ENCODE data around the gene SLC41A1. TPM values are rescaled to one million over a fixed set of nuclear protein-coding genes. Genes with fewer than 3 reads are reported as not detected.

The SLC41A1 gene
- total and polyA plus RNA-seq, 4 donors, result 28.2 to 131 (median 68.1) TPM

DNA sequence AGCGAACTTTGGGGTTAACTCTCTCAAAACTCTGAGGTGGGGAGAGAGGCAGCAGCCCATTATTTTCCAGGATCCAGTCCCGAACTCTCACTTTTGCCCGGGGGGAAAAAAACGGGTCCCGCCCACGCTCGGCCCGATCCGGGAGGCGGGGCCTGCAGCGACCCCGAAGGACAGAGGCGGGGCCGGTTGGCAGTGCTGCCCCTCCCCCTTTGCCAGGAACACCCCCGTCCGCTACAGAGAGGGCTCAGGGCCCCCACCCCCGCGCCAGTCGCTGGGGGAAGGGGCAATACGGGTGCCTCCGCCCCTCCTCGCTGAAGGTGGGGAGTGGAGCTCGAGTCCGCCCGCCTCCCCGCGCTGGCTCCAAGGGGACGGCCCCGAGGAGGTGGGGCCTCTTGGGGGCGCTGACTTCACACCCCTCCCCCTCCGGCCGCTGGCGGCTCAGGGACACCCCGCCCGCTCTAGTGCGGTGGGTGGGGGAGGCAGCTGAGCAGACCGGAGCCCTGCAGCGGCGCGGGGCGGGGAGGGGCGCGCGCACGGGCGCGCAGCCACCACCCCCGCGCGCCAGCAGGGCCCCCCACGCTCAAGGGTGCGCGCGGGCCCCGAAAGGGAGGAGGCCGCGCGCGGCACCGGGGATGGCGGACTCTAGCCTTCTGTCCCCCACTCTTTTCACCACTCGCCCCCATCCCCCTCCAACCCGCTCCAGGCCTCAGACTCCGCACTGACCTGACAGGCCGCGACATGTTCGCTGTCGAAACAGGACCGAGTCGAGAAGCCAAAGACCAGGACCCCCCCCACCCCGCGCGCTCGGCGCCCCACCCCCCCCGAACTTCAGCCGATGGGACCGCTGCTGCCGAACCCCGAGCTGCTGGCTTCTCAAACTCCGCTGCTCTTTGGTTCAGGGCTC, 63.5 kb downstream of the SLC41A1 start:
- H3K4me1 ChIP-seq (ENCODE audit: control insufficient read depth, insufficient read depth, low read length), result no peaks in the 10 kb centered on the region
- H3K27ac ChIP-seq (ENCODE audit: low read depth, low read length), result peak overlapping the region; percentile 99
- 0% methylated on average over 65 of the region's 81 CpGs for WGBS (ENCODE audit: insufficient coverage)
- DNase-seq (ENCODE audit: low read depth in 4 of 6, low spot score in 6 of 6), result peak; percentile 68 to 95 (median 74)
- peak overlapping the region; percentile 92 for H3K4me3 ChIP-seq (ENCODE audit: low read depth, low read length)
- no peaks in the 10 kb centered on the region for H3K36me3 ChIP-seq (ENCODE audit: control insufficient read depth, insufficient read depth, low read length)
- no peaks in the 10 kb centered on the region for H3K9me3 ChIP-seq (ENCODE audit: control insufficient read depth, insufficient read depth, low read length)
- no peaks in the 10 kb centered on the region for H3K27me3 ChIP-seq (ENCODE audit: control insufficient read depth, insufficient read depth, low read length)

DNA sequence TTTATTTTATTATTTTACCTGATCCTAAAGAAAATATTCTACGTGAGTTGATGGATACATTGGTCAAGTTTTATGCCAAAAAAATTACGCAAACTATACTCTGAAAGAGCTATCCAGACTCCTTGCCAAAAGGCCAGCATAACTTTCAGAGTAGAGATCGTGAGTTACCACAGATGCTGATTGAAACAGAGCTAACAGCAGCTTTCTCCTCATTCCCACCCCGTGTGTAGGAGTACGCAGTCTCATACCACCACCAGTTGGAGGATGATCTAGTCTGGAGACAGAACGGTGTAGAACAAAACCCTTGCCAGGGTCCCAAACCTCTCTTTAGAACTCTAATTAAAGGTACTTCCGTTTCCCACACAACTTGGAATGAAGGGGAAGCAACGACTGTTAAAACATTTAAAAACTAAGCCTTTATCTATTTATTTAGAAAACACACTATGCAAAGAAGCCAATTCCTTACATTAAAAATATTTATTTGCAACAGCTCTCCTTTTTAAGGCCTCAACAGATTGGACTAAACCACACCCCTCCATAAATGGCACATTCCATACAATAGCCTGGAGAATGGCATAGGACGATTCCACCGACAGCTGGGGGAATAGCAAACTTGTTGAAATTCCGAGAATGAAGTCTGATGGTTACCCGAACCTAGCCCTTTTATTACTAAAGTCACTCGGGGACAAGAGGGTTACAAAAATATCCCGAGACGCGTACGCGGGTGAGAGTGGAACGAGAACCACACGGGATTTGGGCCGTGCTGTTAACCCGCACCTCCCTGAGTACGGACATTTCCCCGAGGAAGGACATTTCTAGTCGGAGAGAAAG, 64.4 kb downstream of the SLC41A1 start:
- Histone ChIP-seq H3K27ac (ENCODE audit: low read depth, low read length) (peak overlapping the region; percentile 99), H3K4me3 (ENCODE audit: low read depth, low read length) (peak overlapping the region; percentile 92), H3K9me3 (ENCODE audit: control insufficient read depth, insufficient read depth, low read length) (no peaks in the 10 kb centered on the region), H3K4me1 (ENCODE audit: control insufficient read depth, insufficient read depth, low read length) (no peaks in the 10 kb centered on the region), H3K27me3 (ENCODE audit: control insufficient read depth, insufficient read depth, low read length) (no peaks in the 10 kb centered on the region), H3K36me3 (ENCODE audit: control insufficient read depth, insufficient read depth, low read length) (no peaks in the 10 kb centered on the region)
- 0% methylated on average over 13 of the region's 25 CpGs for WGBS (ENCODE audit: insufficient coverage)
- peak in 5 of 6 donors; percentile 2 to 87 (median 55) for DNase-seq (ENCODE audit: low read depth in 4 of 6, low spot score in 6 of 6)

DNA sequence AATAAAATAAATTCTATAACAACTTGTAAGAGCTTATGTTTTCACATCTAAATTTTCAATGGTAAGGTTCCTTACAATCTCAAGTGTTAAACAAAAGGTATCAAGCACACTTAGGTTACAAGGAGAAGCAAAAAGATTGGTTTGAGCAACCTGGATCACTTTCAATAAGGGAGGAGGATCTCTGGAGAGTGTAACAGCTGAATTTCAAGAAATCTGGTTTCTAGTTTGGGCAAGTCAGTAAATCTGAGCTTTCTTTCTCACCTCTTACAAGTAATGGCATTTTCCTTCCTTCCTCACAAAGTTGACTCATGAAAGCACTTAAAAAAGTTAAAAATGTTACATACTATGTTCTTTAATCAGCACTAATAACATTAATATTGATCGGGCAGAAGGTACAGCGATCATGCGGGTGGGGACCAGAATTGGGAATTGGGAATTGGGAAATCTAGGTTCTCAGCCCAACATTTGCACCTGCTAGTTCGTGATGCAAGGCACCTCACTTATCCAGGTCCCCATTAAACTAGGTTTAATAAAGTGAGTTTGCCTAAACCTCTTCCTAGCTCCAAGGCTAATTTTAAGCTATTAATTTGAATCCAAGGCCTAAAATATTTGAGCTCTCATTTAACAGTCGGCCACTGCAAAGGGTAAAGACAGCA, 66.1 kb downstream of the SLC41A1 start:
- Histone ChIP-seq H3K4me1 (ENCODE audit: control insufficient read depth, insufficient read depth, low read length) (no peaks in the 10 kb centered on the region), H3K27ac (ENCODE audit: low read depth, low read length) (no peak overlapping the region), H3K36me3 (ENCODE audit: control insufficient read depth, insufficient read depth, low read length) (no peaks in the 10 kb centered on the region), H3K4me3 (ENCODE audit: low read depth, low read length) (no peak overlapping the region), H3K9me3 (ENCODE audit: control insufficient read depth, insufficient read depth, low read length) (no peaks in the 10 kb centered on the region), H3K27me3 (ENCODE audit: control insufficient read depth, insufficient read depth, low read length) (no peaks in the 10 kb centered on the region)
- no CpG with 5 or more reads among the region's 5 CpGs for WGBS (ENCODE audit: insufficient coverage)
- no peak for DNase-seq (ENCODE audit: low read depth in 4 of 6, low spot score in 6 of 6)

DNA sequence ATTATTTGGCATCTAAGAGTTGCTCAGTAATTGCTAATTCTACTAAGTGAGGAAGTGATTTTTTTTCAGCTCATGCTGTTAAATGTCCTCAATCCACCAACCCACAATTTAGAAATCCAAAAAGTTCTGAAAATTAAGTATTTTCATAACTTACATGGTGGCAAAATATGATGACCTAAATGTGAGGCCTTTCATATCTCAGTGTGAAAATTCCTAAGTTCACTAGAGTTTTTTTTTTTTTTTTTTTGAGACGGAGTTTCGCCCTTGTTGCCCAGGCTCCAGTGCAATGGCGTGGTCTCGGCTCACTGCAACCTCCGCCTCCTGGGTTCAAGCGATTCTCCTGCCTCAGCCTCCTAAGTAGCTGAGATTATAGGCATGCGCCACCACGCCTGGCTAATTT, 68.6 kb downstream of the SLC41A1 start:
- Histone ChIP-seq H3K4me3 (ENCODE audit: low read depth, low read length) (no peak overlapping the region), H3K9me3 (ENCODE audit: control insufficient read depth, insufficient read depth, low read length) (no peaks in the 10 kb centered on the region), H3K27me3 (ENCODE audit: control insufficient read depth, insufficient read depth, low read length) (no peaks in the 10 kb centered on the region), H3K4me1 (ENCODE audit: control insufficient read depth, insufficient read depth, low read length) (no peaks in the 10 kb centered on the region), H3K27ac (ENCODE audit: low read depth, low read length) (no peak overlapping the region), H3K36me3 (ENCODE audit: control insufficient read depth, insufficient read depth, low read length) (peaks cover 12% of the 10 kb centered on the region)
- WGBS (ENCODE audit: insufficient coverage), result 96% methylated on average over 4 of the region's 8 CpGs
- DNase-seq (ENCODE audit: low read depth in 4 of 6, low spot score in 6 of 6), result no peak

DNA sequence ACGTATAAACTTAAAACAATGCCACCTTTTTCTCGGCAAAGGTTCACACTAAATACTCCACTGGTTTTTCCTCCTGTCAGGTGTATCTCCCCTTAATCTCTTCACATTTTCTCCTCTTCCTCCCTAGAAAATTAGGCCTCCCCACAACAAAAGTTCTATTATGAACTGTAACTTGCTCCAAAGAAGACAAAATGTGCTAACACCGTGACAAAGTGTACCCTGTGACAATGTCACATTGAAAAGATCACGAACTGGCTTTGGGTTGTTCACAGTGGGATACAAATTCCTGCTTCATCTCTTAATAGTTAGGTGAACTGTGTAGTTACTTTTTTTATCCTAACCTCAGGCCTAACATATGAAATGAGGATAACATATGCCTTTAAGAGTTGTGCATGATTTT, 69.0 kb downstream of the SLC41A1 start:
- no peaks in the 10 kb centered on the region for H3K4me1 ChIP-seq (ENCODE audit: control insufficient read depth, insufficient read depth, low read length)
- no peaks in the 10 kb centered on the region for H3K27me3 ChIP-seq (ENCODE audit: control insufficient read depth, insufficient read depth, low read length)
- no peak for DNase-seq (ENCODE audit: low read depth in 4 of 6, low spot score in 6 of 6)
- H3K4me3 ChIP-seq (ENCODE audit: low read depth, low read length), result no peak overlapping the region
- peaks cover 12% of the 10 kb centered on the region for H3K36me3 ChIP-seq (ENCODE audit: control insufficient read depth, insufficient read depth, low read length)
- H3K9me3 ChIP-seq (ENCODE audit: control insufficient read depth, insufficient read depth, low read length), result no peaks in the 10 kb centered on the region
- no peak overlapping the region for H3K27ac ChIP-seq (ENCODE audit: low read depth, low read length)
- WGBS (ENCODE audit: insufficient coverage), result no CpG with 5 or more reads among the region's 4 CpGs

DNA sequence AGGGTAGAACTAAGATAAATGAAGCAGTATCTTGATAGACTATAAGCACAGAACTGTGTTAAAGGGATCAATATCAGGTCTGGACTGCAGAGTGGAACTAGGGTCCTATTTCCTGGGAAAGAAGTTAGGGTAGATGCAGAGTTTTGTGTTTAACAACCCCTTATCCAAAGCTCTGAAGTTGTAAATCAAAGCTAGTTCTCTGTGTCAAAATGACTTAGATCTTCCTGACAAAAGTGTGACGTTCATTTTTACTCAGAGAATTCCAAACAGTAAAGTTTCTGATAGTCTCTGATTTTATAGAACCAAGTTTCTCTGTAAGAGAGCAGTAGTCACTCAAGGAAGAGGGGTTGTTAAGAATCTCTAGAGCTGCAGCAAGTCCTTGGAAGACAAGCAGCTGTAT, 71.3 kb downstream of the SLC41A1 start:
- DNase-seq (ENCODE audit: low read depth in 4 of 6, low spot score in 6 of 6), result no peak
- H3K27ac ChIP-seq (ENCODE audit: low read depth, low read length), result no peak overlapping the region
- no peaks in the 10 kb centered on the region for H3K9me3 ChIP-seq (ENCODE audit: control insufficient read depth, insufficient read depth, low read length)
- H3K27me3 ChIP-seq (ENCODE audit: control insufficient read depth, insufficient read depth, low read length), result no peaks in the 10 kb centered on the region
- WGBS (ENCODE audit: insufficient coverage), result no CpG with 5 or more reads among the region's 1 CpG
- peaks cover 17% of the 10 kb centered on the region for H3K36me3 ChIP-seq (ENCODE audit: control insufficient read depth, insufficient read depth, low read length)
- no peak overlapping the region for H3K4me3 ChIP-seq (ENCODE audit: low read depth, low read length)
- no peaks in the 10 kb centered on the region for H3K4me1 ChIP-seq (ENCODE audit: control insufficient read depth, insufficient read depth, low read length)

DNA sequence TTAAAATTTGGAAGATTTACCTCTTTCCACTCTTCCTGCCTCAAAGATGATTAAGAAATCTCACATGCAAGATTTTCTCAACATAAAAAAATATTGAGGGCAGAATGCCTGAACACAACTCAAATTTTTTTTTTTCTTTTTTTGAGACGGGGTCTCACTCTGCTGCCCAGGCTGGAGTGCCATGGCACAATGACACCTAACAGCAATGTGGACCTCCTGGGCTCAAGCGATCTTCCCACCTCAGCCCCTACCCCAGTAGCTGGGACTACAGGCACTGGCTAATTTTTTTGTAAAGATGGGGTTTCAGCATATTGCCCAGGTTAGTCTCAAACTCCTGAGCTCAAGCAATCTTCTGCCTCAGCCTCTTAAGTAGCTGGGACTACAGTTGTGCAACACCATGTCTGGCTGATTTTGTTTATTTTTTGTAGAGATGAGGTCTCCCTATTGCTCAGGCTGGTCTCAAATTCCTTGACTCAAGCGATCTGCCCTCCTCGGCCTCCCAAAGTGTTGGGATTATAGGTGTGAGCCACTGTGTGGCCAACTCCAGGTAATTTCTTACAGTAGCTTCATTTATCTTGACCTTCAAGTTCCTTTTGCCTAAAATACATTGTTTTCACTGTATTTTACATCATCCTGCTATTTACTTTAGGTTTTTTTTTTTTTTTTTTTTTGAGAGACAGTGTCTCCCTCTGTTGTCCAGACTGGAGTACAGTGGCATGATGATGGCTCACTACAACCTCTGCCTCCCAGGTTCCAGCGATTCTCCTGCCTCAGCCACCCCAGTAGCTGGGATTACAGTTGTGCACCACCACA, 73.4 kb downstream of the SLC41A1 start:
- no peak overlapping the region for H3K27ac ChIP-seq (ENCODE audit: low read depth, low read length)
- no peak overlapping the region for H3K4me3 ChIP-seq (ENCODE audit: low read depth, low read length)
- H3K27me3 ChIP-seq (ENCODE audit: control insufficient read depth, insufficient read depth, low read length), result no peaks in the 10 kb centered on the region
- DNase-seq (ENCODE audit: low read depth in 4 of 6, low spot score in 6 of 6), result no peak
- peaks cover 17% of the 10 kb centered on the region for H3K36me3 ChIP-seq (ENCODE audit: control insufficient read depth, insufficient read depth, low read length)
- no CpG with 5 or more reads among the region's 5 CpGs for WGBS (ENCODE audit: insufficient coverage)
- no peaks in the 10 kb centered on the region for H3K4me1 ChIP-seq (ENCODE audit: control insufficient read depth, insufficient read depth, low read length)
- H3K9me3 ChIP-seq (ENCODE audit: control insufficient read depth, insufficient read depth, low read length), result no peaks in the 10 kb centered on the region

Data from spinal cord (tissue), 10 donors.